ENCODE results near the gene CSMD2.

GRCh38 chr1:33814166-33814565 lies 350.9 kb downstream of the CSMD2 start:
- TF ChIP-seq, protein P1, sequence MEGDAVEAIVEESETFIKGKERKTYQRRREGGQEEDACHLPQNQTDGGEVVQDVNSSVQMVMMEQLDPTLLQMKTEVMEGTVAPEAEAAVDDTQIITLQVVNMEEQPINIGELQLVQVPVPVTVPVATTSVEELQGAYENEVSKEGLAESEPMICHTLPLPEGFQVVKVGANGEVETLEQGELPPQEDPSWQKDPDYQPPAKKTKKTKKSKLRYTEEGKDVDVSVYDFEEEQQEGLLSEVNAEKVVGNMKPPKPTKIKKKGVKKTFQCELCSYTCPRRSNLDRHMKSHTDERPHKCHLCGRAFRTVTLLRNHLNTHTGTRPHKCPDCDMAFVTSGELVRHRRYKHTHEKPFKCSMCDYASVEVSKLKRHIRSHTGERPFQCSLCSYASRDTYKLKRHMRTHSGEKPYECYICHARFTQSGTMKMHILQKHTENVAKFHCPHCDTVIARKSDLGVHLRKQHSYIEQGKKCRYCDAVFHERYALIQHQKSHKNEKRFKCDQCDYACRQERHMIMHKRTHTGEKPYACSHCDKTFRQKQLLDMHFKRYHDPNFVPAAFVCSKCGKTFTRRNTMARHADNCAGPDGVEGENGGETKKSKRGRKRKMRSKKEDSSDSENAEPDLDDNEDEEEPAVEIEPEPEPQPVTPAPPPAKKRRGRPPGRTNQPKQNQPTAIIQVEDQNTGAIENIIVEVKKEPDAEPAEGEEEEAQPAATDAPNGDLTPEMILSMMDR (IDR thresholded peaks at IDR 0.05): no peak
- TF ChIP-seq POLR2A (IDR thresholded peaks at IDR 0.05): no peak
